ENCODE data around the gene C2orf92.
"Not testable (repeated sequence)": the region's sequence is repeated elsewhere in the genome, so short reads cannot be mapped to it uniquely, and the experiment has no call there.

Gene C2orf92

GRCh38 chr2:97671526-97671925, 2.0 kb downstream of the C2orf92 start:
- no peak overlapping the region for H3K4me3 ChIP-seq (ENCODE audit: low read length)
- TF ChIP-seq CTCF (conservative IDR thresholded peaks at IDR 0.05; ENCODE audit: low read length) = no peak
- DNase-seq (ENCODE audit: low read depth) = no peak

- not testable (repeated sequence) for DNase-seq (ENCODE audit: low read depth); H3K4me3 ChIP-seq (ENCODE audit: low read length)
Measured at GRCh38 chr2:97672606-97673140, 3.2 kb downstream of the C2orf92 start.

GRCh38 chr2:97673182-97673914, 3.8 kb downstream of the C2orf92 start:
- TF ChIP-seq CTCF (conservative IDR thresholded peaks at IDR 0.05; ENCODE audit: low read length) = no peak
- no peak overlapping the region for H3K4me3 ChIP-seq (ENCODE audit: low read length)
- DNase-seq (ENCODE audit: low read depth) = no peak

GRCh38 chr2:97673915-97674283, 4.4 kb downstream of the C2orf92 start:
- no peak for DNase-seq (ENCODE audit: low read depth)
- TF ChIP-seq CTCF (conservative IDR thresholded peaks at IDR 0.05; ENCODE audit: low read length) = no peak
- no peak overlapping the region for H3K4me3 ChIP-seq (ENCODE audit: low read length)

GRCh38 chr2:97675430-97676113, 6.1 kb downstream of the C2orf92 start:
- TF ChIP-seq CTCF (conservative IDR thresholded peaks at IDR 0.05; ENCODE audit: low read length) = no peak
- DNase-seq (ENCODE audit: low read depth) = no peak
- no peak overlapping the region for H3K4me3 ChIP-seq (ENCODE audit: low read length)

GRCh38 chr2:97676620-97677019, 7.1 kb downstream of the C2orf92 start:
- no peak for DNase-seq (ENCODE audit: low read depth)
- no peak overlapping the region for H3K4me3 ChIP-seq (ENCODE audit: low read length)
- TF ChIP-seq CTCF (conservative IDR thresholded peaks at IDR 0.05; ENCODE audit: low read length) = no peak

- H3K4me3 ChIP-seq (ENCODE audit: low read length) = no peak overlapping the region
- TF ChIP-seq CTCF (conservative IDR thresholded peaks at IDR 0.05; ENCODE audit: low read length) = no peak
- DNase-seq (ENCODE audit: low read depth) = no peak
Measured at GRCh38 chr2:97677480-97677879, 8.0 kb downstream of the C2orf92 start.

All from AG10803 (cell line).